SH-SY5Y (cell line): ENCODE data around the gene ADPRS.

ENCODE experiments used
- GATA2 ChIP-seq: IDR thresholded peaks from 2 replicates; pipeline ENCODE4 v1.6.1; 2011; ENCODE audit warnings: mild to moderate bottlenecking, low read depth, low read length
- GATA3 ChIP-seq: IDR thresholded peaks from 2 replicates; pipeline ENCODE4 v1.6.1; 2011; ENCODE audit warnings: low read depth, mild to moderate bottlenecking, low read length, moderate library complexity

DNA sequence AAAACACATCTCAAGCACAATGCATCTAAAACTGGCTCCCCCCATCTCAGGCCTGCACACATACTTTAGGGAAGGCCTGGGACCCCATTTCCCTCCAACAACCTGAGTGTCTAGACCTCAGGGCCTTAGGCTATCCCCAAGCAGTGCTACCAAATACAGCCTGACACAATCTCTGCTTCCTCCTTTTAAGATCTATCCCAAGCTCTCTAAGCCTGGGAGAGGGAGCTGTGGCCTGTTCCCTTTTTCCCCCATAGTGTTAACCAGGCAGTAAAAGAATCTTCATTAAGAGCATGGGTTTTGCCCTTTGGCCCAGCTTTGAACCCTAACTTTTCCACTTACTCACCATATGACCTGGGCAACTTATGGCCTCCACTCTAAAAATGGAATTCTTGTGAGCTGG, 47.1 kb downstream of the ADPRS start:
- TF ChIP-seq GATA2: no peak
- no peak for TF ChIP-seq GATA3
